GM21528 (cell line): ENCODE data around the gene PARD3.

ENCODE experiments used
- ATAC-seq: cut with Tn5 transposase; IDR thresholded peaks from one replicate; pipeline ENCODE4 v1.9.1; 2021; ENCODE audit warnings: mild to moderate bottlenecking, moderate library complexity; ENCODE audit not compliant: unreplicated experiment, low FRiP score

PARD3 gene

GRCh38 chr10:34596351-34596750 lies 218.7 kb downstream of the PARD3 start:
- no peak for ATAC-seq

- no peak for ATAC-seq
These were observed 221.2 kb downstream of the PARD3 start for GRCh38 chr10:34593930-34594329.

DNA sequence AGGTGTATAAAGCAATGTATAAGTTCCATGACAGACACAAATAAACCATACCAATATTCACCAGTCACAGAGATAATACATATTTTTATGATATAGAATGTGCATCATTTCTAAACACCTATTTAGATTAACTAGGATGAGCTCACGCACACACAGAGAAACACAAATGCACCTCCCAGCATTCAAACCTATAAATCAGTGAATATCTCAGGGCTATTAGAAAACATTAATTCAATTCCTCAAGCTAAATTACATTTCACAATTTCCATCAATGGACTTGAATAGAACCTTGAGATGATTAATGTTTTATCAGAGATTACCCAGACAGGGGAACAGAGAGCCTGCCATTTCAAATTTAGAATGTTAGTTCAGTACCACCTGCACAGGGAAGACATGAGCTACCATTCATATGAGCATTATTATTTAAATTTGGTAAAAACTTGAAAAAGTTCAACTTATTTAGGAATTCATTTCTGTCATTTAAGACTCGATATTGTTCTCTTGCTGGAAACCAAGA lies 221.7 kb downstream of the PARD3 start:
- no peak for ATAC-seq

DNA sequence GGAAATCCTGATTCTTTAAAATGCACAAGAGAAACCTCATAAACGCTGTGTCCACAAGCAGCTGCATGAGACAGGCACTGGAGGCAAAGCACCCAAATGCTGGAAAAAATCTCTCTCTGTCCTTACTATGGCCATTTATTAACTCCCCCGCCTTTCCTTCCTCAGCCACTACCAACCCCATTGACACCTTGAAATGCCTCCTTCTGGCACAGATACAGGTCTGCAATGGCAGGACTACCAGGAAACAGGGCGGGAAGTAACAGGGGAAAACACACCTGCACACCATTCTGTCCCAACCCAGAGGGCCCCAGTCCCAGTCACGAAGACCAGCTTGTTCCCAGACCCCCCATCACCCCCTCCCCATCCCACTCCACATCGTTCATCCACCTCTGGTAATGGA lies 224.3 kb downstream of the PARD3 start:
- ATAC-seq = no peak

DNA sequence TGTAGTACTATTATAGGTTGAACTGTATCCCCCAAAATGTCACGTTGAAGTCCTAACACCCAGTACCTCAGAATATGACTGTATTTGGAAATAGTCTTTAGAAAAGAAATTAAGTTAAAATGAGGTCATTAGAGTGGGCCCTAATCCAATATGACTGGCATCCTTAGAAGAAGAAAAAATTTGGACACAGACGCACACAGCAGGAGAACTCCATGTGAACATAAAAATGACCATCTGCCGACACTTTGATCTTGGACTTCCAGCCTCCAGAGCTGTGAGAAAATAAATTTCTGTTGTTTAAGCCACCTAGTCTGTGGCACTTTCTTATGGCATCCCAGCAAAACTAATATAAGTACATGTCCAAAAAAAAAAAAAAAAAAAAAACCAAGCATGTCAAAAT lies 225.8 kb downstream of the PARD3 start:
- no peak for ATAC-seq

- no peak for ATAC-seq
These were observed 227.4 kb downstream of the PARD3 start for GRCh38 chr10:34587680-34588019.

- no peak for ATAC-seq
These were observed 228.0 kb downstream of the PARD3 start for GRCh38 chr10:34587002-34587679.

DNA sequence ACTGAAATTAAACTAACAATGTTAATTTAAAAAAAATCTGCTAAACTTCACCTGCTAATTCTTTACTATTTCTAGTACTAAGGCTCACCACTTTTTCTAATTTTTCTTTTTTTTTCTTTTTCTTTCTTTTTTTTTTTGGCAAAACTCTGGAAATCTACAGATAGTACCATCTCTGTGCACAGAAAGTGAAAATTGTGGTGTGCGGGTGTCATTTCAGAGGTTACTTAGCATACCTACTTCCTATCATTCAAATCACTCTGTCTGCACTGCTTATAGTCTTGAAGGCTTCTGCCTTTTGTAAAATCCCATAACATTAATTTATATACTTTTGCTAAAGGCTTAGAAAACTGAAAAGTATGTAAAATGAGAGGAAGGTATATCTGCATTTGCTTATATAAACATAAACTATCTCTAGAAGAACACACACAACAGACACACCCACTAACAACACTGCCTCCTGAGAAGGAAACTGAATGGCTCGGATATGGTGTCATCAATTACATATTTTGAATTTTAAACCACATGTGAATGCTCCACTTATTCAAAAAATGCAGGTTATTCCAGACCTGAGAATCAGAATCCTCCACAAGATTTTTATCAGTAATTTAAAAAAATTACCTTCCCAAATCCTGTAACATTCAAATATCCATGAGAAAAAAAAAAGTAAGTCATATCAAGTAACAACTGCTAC lies 229.5 kb downstream of the PARD3 start:
- no peak for ATAC-seq

GRCh38 chr10:34584164-34584563 lies 230.9 kb downstream of the PARD3 start:
- ATAC-seq = no peak

DNA sequence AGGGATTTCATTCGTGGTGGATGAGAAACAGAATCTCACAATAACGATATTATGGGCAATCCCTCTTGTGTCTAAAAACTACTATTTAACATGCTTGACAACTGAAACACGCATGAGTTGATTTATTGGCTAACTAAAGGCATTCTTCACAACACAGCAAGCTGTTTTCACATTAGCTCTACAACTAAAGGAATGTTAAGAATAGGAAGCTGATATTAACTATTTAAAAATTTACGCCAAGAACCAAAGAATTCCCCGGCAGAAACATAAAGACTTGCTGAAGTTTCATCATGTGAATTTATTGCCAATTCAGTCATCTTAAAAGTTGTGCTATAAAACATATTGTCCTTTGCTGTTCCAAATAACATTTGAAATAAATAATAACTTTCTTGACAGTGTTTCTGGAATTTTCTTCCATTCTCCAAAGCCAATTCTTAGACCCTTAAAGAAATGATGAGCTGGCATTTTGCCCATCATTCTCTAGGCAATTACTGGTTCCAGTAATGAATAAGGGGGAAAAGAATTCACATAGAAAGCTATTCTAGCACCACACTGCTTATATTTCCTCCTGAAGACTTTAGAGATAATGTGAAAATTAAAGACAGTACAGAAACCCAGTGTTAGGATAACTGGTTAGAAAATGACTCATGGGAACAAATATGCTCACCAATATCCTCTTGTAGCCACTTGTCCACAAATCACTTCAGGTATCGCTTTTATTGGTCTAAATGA lies 233.1 kb downstream of the PARD3 start:
- ATAC-seq = no peak

DNA sequence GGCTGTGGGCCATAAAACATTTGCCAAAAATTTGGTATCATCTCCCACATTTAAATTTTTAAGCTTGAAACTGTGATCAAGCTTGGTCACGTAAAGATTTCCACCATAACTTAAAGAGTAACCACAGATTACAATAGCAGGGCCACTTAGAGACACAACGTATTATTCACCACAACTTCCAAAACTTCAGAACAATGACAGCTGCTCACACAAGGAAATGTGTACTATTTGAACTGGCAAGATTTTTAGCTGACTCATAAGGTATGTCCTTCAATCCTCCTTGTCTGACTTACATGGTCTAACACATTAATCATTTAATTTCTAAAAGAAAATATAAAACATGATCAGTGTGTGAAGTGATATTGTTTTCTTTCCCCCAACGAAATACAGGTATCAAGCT lies 234.5 kb downstream of the PARD3 start:
- no peak for ATAC-seq

- ATAC-seq = no peak
These were observed 234.9 kb downstream of the PARD3 start for GRCh38 chr10:34580214-34580613.

GRCh38 chr10:34578468-34578867 lies 236.6 kb downstream of the PARD3 start:
- no peak for ATAC-seq

- no peak for ATAC-seq
These were observed 238.3 kb downstream of the PARD3 start for GRCh38 chr10:34576797-34577196.

DNA sequence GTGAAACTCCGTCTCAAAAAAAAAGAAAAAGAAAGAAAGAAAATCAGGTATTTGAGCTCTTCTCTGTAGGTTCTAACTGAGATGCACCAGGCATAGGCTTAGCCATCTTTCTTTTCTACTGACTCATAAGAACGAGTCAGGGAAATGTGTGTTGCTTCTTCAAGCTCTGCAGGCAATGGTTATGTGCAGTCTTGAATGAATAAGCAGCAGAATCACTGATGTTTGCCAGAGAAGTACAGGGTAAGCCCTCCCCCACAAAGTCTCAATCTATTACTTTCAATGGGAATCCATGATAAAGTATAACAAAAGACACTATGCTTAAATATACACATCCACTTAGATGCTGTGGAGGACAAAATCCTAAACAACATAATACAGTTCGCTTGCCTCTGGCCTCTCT lies 239.2 kb downstream of the PARD3 start:
- ATAC-seq = no peak

DNA sequence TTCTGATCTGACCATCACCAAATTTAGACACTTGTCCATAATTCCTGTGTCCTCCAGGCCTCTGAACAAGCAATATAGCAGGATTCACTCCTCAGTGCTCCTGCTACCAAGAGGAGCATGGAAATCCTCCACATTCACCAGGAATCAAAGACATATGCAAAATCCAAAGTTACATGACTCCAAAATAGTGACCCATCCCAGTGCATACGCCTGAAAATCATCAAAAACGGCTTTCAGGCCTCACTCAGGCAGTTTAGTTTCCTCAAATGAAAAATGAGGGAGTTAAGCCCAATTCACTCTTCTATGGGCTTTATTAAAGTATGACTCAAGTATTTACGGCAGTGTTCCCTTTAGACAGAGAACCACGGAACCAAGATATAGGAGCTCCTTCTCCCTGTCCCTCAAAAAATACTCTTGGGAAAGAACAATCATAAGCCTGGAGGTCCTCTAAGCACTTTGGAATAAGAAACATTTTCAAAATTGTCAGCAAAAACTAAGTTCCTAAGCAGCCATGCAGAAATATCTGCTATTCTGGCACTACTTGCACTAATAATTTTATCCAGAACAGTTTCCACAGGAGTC lies 240.7 kb downstream of the PARD3 start:
- ATAC-seq = no peak

DNA sequence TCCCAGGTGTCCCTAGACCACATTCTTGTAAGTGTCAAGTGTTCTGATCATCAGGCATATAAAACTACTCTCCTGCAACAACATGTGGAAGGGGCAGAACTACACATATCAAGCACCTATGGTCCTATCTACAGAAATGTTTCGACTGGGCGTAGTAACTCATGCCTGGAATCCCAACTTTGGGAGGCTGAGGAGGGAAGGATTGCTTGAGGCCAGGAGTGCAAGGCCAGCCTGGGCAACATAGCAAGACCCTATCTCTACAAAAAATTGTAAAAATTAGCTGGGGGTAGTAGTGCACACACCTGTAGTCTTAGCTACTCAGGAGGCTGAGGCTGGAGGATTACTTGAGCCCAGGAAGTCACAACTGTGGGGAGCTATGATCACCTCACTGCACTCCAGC lies 244.2 kb downstream of the PARD3 start:
- ATAC-seq = no peak

DNA sequence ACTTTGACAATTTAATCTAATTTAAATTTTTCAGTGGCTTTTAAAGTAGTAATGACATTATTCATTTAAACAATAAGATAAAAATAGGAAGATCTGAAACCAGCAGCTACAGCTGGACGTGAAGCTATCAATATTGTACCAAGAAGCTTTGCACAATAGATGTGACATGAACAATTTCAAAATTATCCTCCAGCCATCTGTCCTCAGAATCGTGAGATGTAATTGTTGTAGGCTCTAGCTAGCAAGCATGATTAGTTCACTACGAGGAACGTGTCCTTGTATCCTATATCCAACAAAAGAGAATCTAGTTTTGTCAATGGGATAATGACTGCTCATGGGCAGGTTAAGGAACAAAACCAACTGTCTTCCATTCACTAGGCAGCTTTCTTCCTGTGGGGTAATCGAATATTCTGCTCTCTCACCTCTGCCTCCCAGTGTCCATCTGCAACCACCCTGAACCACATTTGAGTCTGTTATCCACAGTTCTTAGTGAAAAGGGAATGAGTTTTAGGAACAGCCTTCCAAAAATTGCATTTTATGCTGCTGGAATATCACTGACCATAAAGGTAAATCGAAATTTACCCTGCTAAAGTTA lies 247.3 kb downstream of the PARD3 start:
- ATAC-seq = no peak

GRCh38 chr10:34565934-34566333 lies 249.2 kb downstream of the PARD3 start:
- no peak for ATAC-seq

GRCh38 chr10:34558093-34558583 lies 257.0 kb downstream of the PARD3 start:
- ATAC-seq = no peak

DNA sequence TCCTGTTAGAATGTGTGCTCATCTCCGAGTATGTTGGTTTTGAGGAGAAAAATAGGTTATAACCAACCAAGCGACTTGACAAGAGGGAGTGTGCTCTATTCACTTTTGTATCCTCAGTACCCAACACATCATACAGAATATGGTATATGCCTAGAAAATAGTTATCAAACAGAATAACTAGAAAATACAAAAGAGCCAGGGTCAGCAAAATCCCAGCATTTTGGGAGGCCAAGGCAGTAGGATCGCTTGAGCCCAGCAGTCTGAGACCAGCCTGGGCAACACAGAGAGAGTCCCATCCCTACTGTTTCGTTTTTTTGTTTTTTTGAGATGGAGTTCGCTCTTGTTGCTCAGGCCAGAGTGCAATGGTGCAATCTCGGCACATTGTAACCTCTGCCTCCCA lies 257.9 kb downstream of the PARD3 start:
- no peak for ATAC-seq
